Keratinocyte (primary cell): ENCODE measurements around the gene FAM163A. TPM values are rescaled to one million over a fixed set of nuclear protein-coding genes. Genes with fewer than 3 reads are reported as not detected.

Experiments used
- DNase-seq: peaks from one replicate; pipeline ENCODE4 v3.0.0-alpha.2; 2011; ENCODE audit warnings: low read depth, missing footprints, low spot score
- FAIRE-seq: peaks from 2 replicates; lab custom pipeline; 2011; peaks lifted over from hg19 to GRCh38; lab: Jason Lieb, UNC
- H2AFZ ChIP-seq: 2 replicates; pipeline ENCODE4 v1.6.0; 2012; ENCODE audit warnings: low read length, control low read depth, inconsistent platforms; ENCODE audit not compliant: control insufficient read depth
- H3K27ac ChIP-seq: 2 replicates; pipeline ENCODE4 v1.5.1; 2011; ENCODE audit warnings: low read length; ENCODE audit not compliant: control insufficient read depth, insufficient read depth
- H3K27me3 ChIP-seq: 3 replicates; pipeline ENCODE4 v1.6.0; 2011; ENCODE audit warnings: low read length; ENCODE audit not compliant: control insufficient read depth, insufficient read depth; ENCODE audit errors: extremely low read depth
- H3K36me3 ChIP-seq, 2 experiments: 2 replicates in 1 of 2; 3 replicates in 1 of 2; pipeline ENCODE4 v1.5.1; 2011; ENCODE audit warnings: low read length in 2 of 2, mild to moderate bottlenecking in 1 of 2; ENCODE audit not compliant: control insufficient read depth in 2 of 2, insufficient read depth in 2 of 2; ENCODE audit errors: extremely low read depth in 1 of 2
- H3K4me1 ChIP-seq: 3 replicates; pipeline ENCODE4 v1.5.1; 2011; ENCODE audit warnings: low read length; ENCODE audit not compliant: control insufficient read depth, insufficient read depth; ENCODE audit errors: extremely low read depth
- H3K4me2 ChIP-seq: 3 replicates; pipeline ENCODE4 v1.6.0; 2011; ENCODE audit warnings: low read depth, low read length; ENCODE audit not compliant: control insufficient read depth, insufficient read depth; ENCODE audit errors: extremely low read depth
- H3K4me3 ChIP-seq, 3 experiments: fragments of 200-600 bp in 1 of 3; sonication (generic) in 1 of 3; 2 replicates in 2 of 3; 3 replicates in 1 of 3; pipeline ENCODE4 v1.5.1; 2011 to 2016; ENCODE audit warnings: low read length in 3 of 3, mild to moderate bottlenecking in 3 of 3, control low read depth in 2 of 3, inconsistent platforms in 1 of 3, low read depth in 1 of 3, mixed read lengths in 1 of 3, mixed run types in 1 of 3, moderate library complexity in 1 of 3; ENCODE audit not compliant: control insufficient read depth in 2 of 3, insufficient read depth in 2 of 3; ENCODE audit errors: extremely low read depth in 1 of 3
- H3K79me2 ChIP-seq: 2 replicates; pipeline ENCODE4 v1.6.0; 2012; ENCODE audit warnings: low read length; ENCODE audit not compliant: control insufficient read depth, insufficient read depth
- H3K9ac ChIP-seq: 3 replicates; pipeline ENCODE4 v1.6.0; 2011; ENCODE audit warnings: low read length; ENCODE audit not compliant: control insufficient read depth, insufficient read depth; ENCODE audit errors: extremely low read depth
- H3K9me1 ChIP-seq: 3 replicates; pipeline ENCODE4 v1.6.0; 2011; ENCODE audit warnings: low read length; ENCODE audit not compliant: control insufficient read depth, insufficient read depth; ENCODE audit errors: extremely low read depth
- H3K9me3 ChIP-seq: 2 replicates; pipeline ENCODE4 v1.5.1; 2012; ENCODE audit warnings: low read depth, low read length; ENCODE audit not compliant: control insufficient read depth
- H4K20me1 ChIP-seq: 3 replicates; pipeline ENCODE4 v1.6.0; 2011; ENCODE audit warnings: low read length; ENCODE audit not compliant: control insufficient read depth, insufficient read depth; ENCODE audit errors: extremely low read depth
- CTCF ChIP-seq, 3 experiments: IDR thresholded peaks in 1 of 3; conservative IDR thresholded peaks in 1 of 3; optimal IDR thresholded peaks in 1 of 3; 2 replicates in 2 of 3; 3 replicates in 1 of 3; pipeline versions ENCODE3 to v1.5.1; 2011; ENCODE audit warnings: low read length in 3 of 3, mild to moderate bottlenecking in 3 of 3, moderate library complexity in 2 of 3, control low read depth in 1 of 3, inconsistent platforms in 1 of 3; ENCODE audit not compliant: insufficient read depth in 2 of 3; ENCODE audit errors: extremely low read depth in 1 of 3
- EZH2 ChIP-seq: IDR thresholded peaks from one replicate; pipeline ENCODE4 v1.6.1; 2012; ENCODE audit warnings: inconsistent platforms, mild to moderate bottlenecking, low read length, moderate library complexity
- dilution Hi-C: fragments of 300-500 bp; cut with MboI; formaldehyde crosslinking; loops from one replicate; pipeline ENCODE4 v1.7.0; 2020; ENCODE audit warnings: low sequenced_read_pairs; ENCODE audit not compliant: extremely low pct_ligation_motif_present
- polyA plus RNA-seq, 5 experiments: library from polyadenylated mRNA; depleted of rRNA in 3 of 5; stranded (reverse) in 3 of 5; stranded (forward) in 1 of 5; unstranded in 1 of 5; fragments of >200 nt; gene quantifications; 1 replicate in 1 of 5; 2 replicates in 3 of 5; 3 replicates in 1 of 5; pipeline versions ENCODE4 v1.2.1 to v1.2.3, GENCODE V29; 2011 to 2012; ENCODE audit warnings: missing spikeins in 2 of 5, low read depth in 1 of 5, low replicate concordance in 1 of 5

Gene FAM163A
- polyA plus RNA-seq, 1 donor (not counting 4 experiments of a cell fraction or from before 2014, with no cell fraction given) = not detected

DNA sequence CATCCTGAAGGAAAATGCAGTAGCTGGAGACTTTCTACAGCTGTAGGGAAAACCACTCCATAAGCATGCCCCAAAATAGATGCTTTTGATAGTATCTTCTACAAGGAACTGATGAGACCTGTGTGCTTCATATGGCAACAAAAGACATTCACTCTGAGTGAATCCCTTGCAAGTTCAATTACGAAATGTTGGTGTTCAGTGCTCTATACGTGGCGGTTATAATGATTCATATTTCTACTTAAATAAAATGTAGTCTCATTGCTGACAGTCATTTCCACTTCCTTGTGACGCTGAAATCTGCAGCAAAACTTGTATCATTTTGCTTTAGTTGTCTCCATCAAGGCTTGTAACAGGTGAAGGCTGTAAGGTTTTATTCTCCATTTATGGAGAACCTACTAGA lies 113.9 kb downstream of the FAM163A start:
- dilution Hi-C loops = no loop called here
- Histone ChIP-seq H3K4me3 (no peak overlapping the region), H3K27ac (no peak overlapping the region), H3K4me1 (no peaks in the 10 kb centered on the region), H3K9ac (no peak overlapping the region), H3K9me3 (no peaks in the 10 kb centered on the region), H3K27me3 (no peaks in the 10 kb centered on the region), H3K4me2 (no peak overlapping the region), H4K20me1 (peaks cover 2% of the 10 kb centered on the region), H3K36me3 (peaks cover 21% of the 10 kb centered on the region in 2 experiments), H3K9me1 (no peaks in the 10 kb centered on the region), H3K79me2 (peaks cover 5% of the 10 kb centered on the region), H2AFZ (no peak overlapping the region)
- DNase-seq (no peak), FAIRE-seq (no peak)
- no peak for TF ChIP-seq EZH2
- no peak for TF ChIP-seq CTCF (optimal IDR thresholded peaks at IDR 0.05 in 1 of 3, IDR thresholded peaks at IDR 0.05 in 1 of 3, conservative IDR thresholded peaks at IDR 0.05 in 1 of 3; ENCODE audit: extremely low read depth in 1 of 3, insufficient read depth in 2 of 3, low read length in 3 of 3)

DNA sequence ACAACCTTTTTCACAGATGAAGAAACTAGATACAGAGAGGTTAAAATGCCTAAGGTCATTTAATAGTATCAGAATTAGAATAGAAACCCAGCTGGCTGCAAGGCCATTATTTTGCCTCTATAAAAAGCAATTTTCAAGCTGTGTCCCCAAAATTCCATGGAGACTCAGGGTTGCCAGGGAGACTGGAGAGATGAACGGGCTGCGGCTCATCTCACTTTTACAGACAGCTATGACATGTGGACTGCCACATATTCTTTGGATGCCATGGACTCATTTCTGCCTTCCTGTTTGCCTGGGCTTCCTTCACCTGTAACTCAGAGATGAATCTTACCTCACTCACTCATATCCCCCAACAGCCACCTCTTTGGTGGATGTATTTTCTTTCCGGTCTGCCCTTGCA lies 117.6 kb downstream of the FAM163A start:
- DNase-seq = no peak
- H3K4me2 ChIP-seq = no peak overlapping the region
- H2AFZ ChIP-seq = no peak overlapping the region
- FAIRE-seq = no peak
- H3K9ac ChIP-seq = no peak overlapping the region
- no peak overlapping the region for H3K4me3 ChIP-seq
- no peaks in the 10 kb centered on the region for H3K9me1 ChIP-seq
- peaks cover 26% of the 10 kb centered on the region for H3K79me2 ChIP-seq
- dilution Hi-C loops = no loop called here
- no peak for TF ChIP-seq CTCF (optimal IDR thresholded peaks at IDR 0.05 in 1 of 3, IDR thresholded peaks at IDR 0.05 in 1 of 3, conservative IDR thresholded peaks at IDR 0.05 in 1 of 3; ENCODE audit: extremely low read depth in 1 of 3, insufficient read depth in 2 of 3, low read length in 3 of 3)
- no peak for TF ChIP-seq EZH2
- peaks cover 24 to 30% of the 10 kb centered on the region in 2 experiments for H3K36me3 ChIP-seq
- no peaks in the 10 kb centered on the region for H3K9me3 ChIP-seq
- no peaks in the 10 kb centered on the region for H3K4me1 ChIP-seq
- peaks cover 2% of the 10 kb centered on the region for H4K20me1 ChIP-seq
- no peak overlapping the region for H3K27ac ChIP-seq
- no peaks in the 10 kb centered on the region for H3K27me3 ChIP-seq
